Stimulated activated memory B cell treated with anti-CD40 and anti-IgM and Interleukin-4, amounts not matched to agents 10 μg/mL and 1 μg/mL and 100 μg/mL, for 72 hours (primary cell): ENCODE results near the gene REXO4.
"Not testable (repeated sequence)": the region's sequence is repeated elsewhere in the genome, so short reads cannot be mapped to it uniquely, and the experiment has no call there.

ENCODE experiments used
- ATAC-seq: fragments of 150-1000 bp; cut with Tn5 transposase; 2 replicates; pipeline ENCODE4 v1.10.0; 2021
- H3K27ac Mint-ChIP-seq: one replicate; pipeline ENCODE4 v1.8.0; 2022; ENCODE audit warnings: mild to moderate bottlenecking, mixed read lengths
- H3K27me3 Mint-ChIP-seq: one replicate; pipeline ENCODE4 v1.8.0; 2022; ENCODE audit warnings: mixed read lengths
- H3K36me3 Mint-ChIP-seq: one replicate; pipeline ENCODE4 v1.8.0; 2022; ENCODE audit warnings: mixed read lengths
- H3K4me1 Mint-ChIP-seq: one replicate; pipeline ENCODE4 v1.8.0; 2022; ENCODE audit warnings: mixed read lengths
- H3K4me3 Mint-ChIP-seq: one replicate; pipeline ENCODE4 v1.8.0; 2022; ENCODE audit warnings: mild to moderate bottlenecking, moderate library complexity, mixed read lengths
- H3K9me3 Mint-ChIP-seq: one replicate; pipeline ENCODE4 v1.8.0; 2022; ENCODE audit warnings: mixed read lengths

The REXO4 gene

GRCh38 chr9:133455936-133456335 is 38.1 kb upstream of the REXO4 start:
- Mint-ChIP-seq H3K4me1 (peaks cover 12% of the 10 kb centered on the region), H3K36me3 (no peaks in the 10 kb centered on the region), H3K4me3 (no peak overlapping the region), H3K27ac (no peak overlapping the region), H3K9me3 (no peaks in the 10 kb centered on the region), H3K27me3 (peaks cover 27% of the 10 kb centered on the region)
- ATAC-seq, result no peak

DNA sequence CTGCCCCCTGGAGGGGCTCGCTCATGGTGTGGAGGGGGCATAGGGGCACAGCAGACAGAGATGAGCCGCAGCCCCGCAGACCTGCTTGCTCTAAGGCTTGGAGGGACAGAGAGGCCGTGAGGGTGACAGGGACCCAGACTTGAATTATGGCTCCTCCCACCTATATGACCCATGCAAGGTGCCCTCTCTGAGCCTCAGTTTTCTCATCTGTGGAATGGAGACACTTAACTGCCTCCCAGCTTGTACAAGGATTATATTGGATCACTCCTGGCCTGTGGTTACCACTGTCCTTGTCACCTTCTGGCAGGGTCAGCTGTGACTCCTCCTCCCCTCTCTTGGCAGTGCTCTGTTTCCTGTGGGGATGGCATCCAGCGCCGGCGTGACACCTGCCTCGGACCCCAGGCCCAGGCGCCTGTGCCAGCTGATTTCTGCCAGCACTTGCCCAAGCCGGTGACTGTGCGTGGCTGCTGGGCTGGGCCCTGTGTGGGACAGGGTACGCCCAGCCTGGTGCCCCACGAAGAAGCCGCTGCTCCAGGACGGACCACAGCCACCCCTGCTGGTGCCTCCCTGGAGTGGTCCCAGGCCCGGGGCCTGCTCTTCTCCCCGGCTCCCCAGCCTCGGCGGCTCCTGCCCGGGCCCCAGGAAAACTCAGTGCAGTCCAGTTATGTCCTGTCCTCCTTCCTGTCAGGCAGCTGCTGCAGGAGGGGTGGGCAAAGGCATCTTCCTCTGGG is 37.3 kb upstream of the REXO4 start:
- no peak for ATAC-seq
- Mint-ChIP-seq H3K9me3 (no peaks in the 10 kb centered on the region), H3K27ac (no peak overlapping the region), H3K27me3 (peaks cover 27% of the 10 kb centered on the region), H3K36me3 (no peaks in the 10 kb centered on the region), H3K4me1 (peaks cover 6% of the 10 kb centered on the region), H3K4me3 (no peak overlapping the region)

DNA sequence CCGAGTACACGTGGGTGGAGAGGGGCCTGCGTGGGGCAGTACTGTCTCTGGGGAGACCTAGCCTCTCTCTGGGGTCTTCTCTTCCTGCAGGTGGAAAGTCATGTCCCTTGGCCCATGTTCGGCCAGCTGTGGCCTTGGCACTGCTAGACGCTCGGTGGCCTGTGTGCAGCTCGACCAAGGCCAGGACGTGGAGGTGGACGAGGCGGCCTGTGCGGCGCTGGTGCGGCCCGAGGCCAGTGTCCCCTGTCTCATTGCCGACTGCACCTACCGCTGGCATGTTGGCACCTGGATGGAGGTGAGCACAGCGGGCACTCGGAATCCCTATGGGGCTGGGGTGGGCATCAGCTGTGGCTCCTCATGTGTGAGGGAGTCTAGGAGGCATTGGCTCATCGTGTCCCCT is 36.5 kb upstream of the REXO4 start:
- H3K4me1 Mint-ChIP-seq, result peaks cover 6% of the 10 kb centered on the region
- ATAC-seq, result no peak
- no peak overlapping the region for H3K27ac Mint-ChIP-seq
- H3K9me3 Mint-ChIP-seq, result no peaks in the 10 kb centered on the region
- H3K4me3 Mint-ChIP-seq, result no peak overlapping the region
- peaks cover 27% of the 10 kb centered on the region for H3K27me3 Mint-ChIP-seq
- no peaks in the 10 kb centered on the region for H3K36me3 Mint-ChIP-seq

DNA sequence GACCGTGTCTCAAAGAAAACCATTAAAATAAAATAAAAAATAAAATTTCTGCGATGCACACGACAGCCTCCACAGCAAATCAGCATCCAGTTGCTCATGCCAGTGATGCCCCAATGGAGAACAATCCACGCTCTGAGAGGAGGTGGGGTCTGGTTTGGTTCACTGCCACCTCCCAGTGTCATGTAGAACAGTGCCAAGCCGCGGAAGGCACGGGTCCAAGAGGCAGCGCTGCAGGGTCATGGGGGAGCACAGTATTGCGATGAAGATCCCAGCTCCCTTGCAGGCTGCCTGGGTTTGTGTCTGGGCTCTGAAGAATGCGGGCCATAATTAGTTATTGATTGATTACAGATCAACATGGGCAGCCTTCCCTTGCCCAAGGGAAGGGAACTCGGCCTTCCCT is 35.8 kb upstream of the REXO4 start:
- Mint-ChIP-seq H3K27me3 (peaks cover 27% of the 10 kb centered on the region), H3K27ac (no peak overlapping the region), H3K4me3 (no peak overlapping the region), H3K9me3 (no peaks in the 10 kb centered on the region), H3K36me3 (no peaks in the 10 kb centered on the region), H3K4me1 (peaks cover 6% of the 10 kb centered on the region)
- no peak for ATAC-seq

DNA sequence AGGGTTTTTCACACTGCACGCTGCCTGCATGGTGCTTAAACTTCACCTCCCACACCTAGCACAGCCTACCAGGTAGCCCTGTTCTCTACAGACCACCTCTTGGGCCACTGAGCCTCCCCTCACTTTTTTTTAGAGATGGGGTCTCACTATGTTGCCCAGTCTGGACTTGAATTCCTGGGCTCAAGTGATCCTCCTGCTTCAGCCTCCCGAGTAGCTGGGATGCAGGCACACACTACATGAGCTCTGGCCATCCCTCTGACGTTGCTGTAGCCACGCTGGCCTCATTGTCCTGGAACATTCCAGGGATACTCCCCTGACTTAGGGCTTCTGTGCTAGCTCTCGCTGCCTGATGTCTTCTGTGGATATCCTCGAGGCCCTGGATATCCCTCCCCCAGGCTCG is 34.8 kb upstream of the REXO4 start:
- Mint-ChIP-seq H3K27me3 (peaks cover 27% of the 10 kb centered on the region), H3K4me3 (no peak overlapping the region), H3K27ac (no peak overlapping the region), H3K36me3 (no peaks in the 10 kb centered on the region), H3K4me1 (peaks cover 6% of the 10 kb centered on the region), H3K9me3 (no peaks in the 10 kb centered on the region)
- no peak for ATAC-seq

GRCh38 chr9:133451865-133452264 is 34.1 kb upstream of the REXO4 start:
- not testable (repeated sequence) for ATAC-seq, H3K4me3 Mint-ChIP-seq, H3K4me1 Mint-ChIP-seq, H3K27ac Mint-ChIP-seq, H3K36me3 Mint-ChIP-seq, H3K9me3 Mint-ChIP-seq
- peaks cover 27% of the 10 kb centered on the region for H3K27me3 Mint-ChIP-seq

- H3K4me1 Mint-ChIP-seq, result peaks cover 6% of the 10 kb centered on the region
- H3K36me3 Mint-ChIP-seq, result no peaks in the 10 kb centered on the region
- no peaks in the 10 kb centered on the region for H3K9me3 Mint-ChIP-seq
- H3K4me3 Mint-ChIP-seq, result no peak overlapping the region
- peaks cover 9% of the 10 kb centered on the region for H3K27me3 Mint-ChIP-seq
- no peak overlapping the region for H3K27ac Mint-ChIP-seq
- no peak for ATAC-seq
These were observed 31.9 kb upstream of the REXO4 start for GRCh38 chr9:133449760-133450159.

GRCh38 chr9:133448487-133448972 is 30.7 kb upstream of the REXO4 start:
- Mint-ChIP-seq H3K27ac (no peak overlapping the region), H3K27me3 (no peaks in the 10 kb centered on the region), H3K36me3 (no peaks in the 10 kb centered on the region), H3K9me3 (no peaks in the 10 kb centered on the region), H3K4me3 (no peak overlapping the region), H3K4me1 (peaks cover 6% of the 10 kb centered on the region)
- ATAC-seq, result no peak

- no peaks in the 10 kb centered on the region for H3K9me3 Mint-ChIP-seq
- no peaks in the 10 kb centered on the region for H3K36me3 Mint-ChIP-seq
- no peak for ATAC-seq
- H3K4me3 Mint-ChIP-seq, result no peak overlapping the region
- no peaks in the 10 kb centered on the region for H3K27me3 Mint-ChIP-seq
- no peak overlapping the region for H3K27ac Mint-ChIP-seq
- peaks cover 19% of the 10 kb centered on the region for H3K4me1 Mint-ChIP-seq
These were observed 27.6 kb upstream of the REXO4 start for GRCh38 chr9:133445293-133445969.

GRCh38 chr9:133443982-133444381 is 26.2 kb upstream of the REXO4 start:
- Mint-ChIP-seq H3K27me3 (no peaks in the 10 kb centered on the region), H3K4me1 (peaks cover 32% of the 10 kb centered on the region), H3K27ac (no peak overlapping the region), H3K9me3 (no peaks in the 10 kb centered on the region), H3K36me3 (no peaks in the 10 kb centered on the region), H3K4me3 (no peak overlapping the region)
- ATAC-seq, result no peak

- no peak overlapping the region for H3K4me3 Mint-ChIP-seq
- no peaks in the 10 kb centered on the region for H3K36me3 Mint-ChIP-seq
- H3K4me1 Mint-ChIP-seq, result peaks cover 35% of the 10 kb centered on the region
- H3K9me3 Mint-ChIP-seq, result no peaks in the 10 kb centered on the region
- H3K27me3 Mint-ChIP-seq, result no peaks in the 10 kb centered on the region
- no peak overlapping the region for H3K27ac Mint-ChIP-seq
- no peak for ATAC-seq
These were observed 25.4 kb upstream of the REXO4 start for GRCh38 chr9:133443248-133443647.

DNA sequence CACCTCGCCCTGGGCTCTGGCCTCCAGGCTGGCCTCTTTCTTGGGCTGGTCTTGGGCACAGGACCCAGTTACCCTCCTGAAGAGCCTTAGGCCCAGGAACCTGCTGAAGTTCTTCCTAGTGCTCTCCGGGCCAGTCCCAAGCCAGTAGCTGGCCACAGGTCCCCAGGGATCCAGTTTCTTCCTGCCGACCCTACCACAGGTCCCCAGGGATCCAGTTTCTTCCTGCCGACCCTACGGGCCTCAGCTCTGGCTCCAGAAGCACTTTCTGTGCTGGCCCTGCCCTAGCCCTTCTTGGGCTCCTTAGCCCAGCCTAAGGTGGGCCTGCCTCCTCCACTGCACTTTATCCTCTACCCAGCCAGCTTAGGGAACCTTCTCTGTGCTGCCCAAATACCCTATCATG is 23.8 kb upstream of the REXO4 start:
- peak overlapping the region; percentile 77 for H3K27ac Mint-ChIP-seq
- no peaks in the 10 kb centered on the region for H3K36me3 Mint-ChIP-seq
- peak overlapping the region; percentile 7 for H3K4me3 Mint-ChIP-seq

GRCh38 chr9:133440874-133441273 is 23.1 kb upstream of the REXO4 start:
- no peaks in the 10 kb centered on the region for H3K36me3 Mint-ChIP-seq
- peaks cover 42% of the 10 kb centered on the region for H3K4me1 Mint-ChIP-seq
- no peaks in the 10 kb centered on the region for H3K9me3 Mint-ChIP-seq
- peak overlapping the region; percentile 77 for H3K27ac Mint-ChIP-seq
- no peaks in the 10 kb centered on the region for H3K27me3 Mint-ChIP-seq
- H3K4me3 Mint-ChIP-seq, result no peak overlapping the region
- peak; percentile 86 for ATAC-seq

More for the DNA sequence above, 23.8 kb upstream of the REXO4 start:
- no peaks in the 10 kb centered on the region for H3K9me3 Mint-ChIP-seq
- ATAC-seq, result no peak
- peaks cover 42% of the 10 kb centered on the region for H3K4me1 Mint-ChIP-seq
- H3K27me3 Mint-ChIP-seq, result no peaks in the 10 kb centered on the region

DNA sequence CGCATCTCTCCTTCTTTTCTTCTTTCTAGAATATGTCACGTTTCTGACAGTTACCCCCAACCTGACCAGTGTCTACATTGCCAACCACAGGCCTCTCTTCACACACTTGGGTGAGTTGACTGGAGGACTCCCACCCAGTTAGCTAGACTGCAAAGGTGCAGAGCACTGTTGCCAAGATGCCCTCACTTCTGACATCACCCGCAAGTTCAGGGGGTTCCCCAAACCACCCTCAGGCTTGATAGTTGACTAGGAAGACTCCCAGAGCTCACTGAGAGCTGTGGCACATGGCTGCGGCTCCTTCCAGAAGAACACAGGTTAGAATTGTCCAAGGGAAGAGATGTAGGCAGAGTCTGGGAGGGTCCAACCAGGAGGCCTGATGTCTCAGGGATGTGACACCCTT is 21.5 kb upstream of the REXO4 start:
- H3K4me1 Mint-ChIP-seq, result peaks cover 42% of the 10 kb centered on the region
- no peaks in the 10 kb centered on the region for H3K27me3 Mint-ChIP-seq
- H3K36me3 Mint-ChIP-seq, result no peaks in the 10 kb centered on the region
- ATAC-seq, result no peak
- no peak overlapping the region for H3K4me3 Mint-ChIP-seq
- no peaks in the 10 kb centered on the region for H3K9me3 Mint-ChIP-seq
- peak overlapping the region; percentile 77 for H3K27ac Mint-ChIP-seq

DNA sequence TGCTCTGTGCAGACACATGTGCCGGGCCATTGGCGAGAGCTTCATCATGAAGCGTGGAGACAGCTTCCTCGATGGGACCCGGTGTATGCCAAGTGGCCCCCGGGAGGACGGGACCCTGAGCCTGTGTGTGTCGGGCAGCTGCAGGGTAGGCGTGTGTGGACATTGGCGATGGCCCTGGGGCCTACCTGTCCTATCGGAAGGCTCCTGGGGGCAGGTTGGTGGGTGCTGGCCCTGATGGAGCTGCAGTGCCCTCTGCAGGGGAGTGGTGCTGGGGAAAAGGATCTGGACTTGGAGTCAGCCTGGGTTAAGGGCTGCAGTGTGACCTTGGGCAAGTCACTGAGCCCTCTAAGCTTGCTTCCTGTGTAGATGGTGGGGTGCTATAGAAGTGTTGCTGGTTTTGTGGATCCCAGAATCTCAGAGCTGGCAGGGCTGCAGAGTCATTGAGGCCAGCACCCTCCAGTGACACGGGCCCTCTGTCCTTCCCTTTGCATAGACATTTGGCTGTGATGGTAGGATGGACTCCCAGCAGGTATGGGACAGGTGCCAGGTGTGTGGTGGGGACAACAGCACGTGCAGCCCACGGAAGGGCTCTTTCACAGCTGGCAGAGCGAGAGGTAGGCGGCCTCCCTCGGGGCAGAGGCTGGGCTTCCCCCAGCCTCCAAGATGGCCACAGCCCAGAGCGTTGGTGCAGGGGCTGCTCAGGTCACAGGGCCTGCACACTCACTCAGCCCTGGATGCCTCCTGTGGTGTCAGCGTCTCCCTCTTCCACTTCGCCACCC is 20.1 kb upstream of the REXO4 start:
- peaks cover 42% of the 10 kb centered on the region for H3K4me1 Mint-ChIP-seq
- no peak overlapping the region for H3K27ac Mint-ChIP-seq
- H3K9me3 Mint-ChIP-seq, result no peaks in the 10 kb centered on the region
- H3K4me3 Mint-ChIP-seq, result no peak overlapping the region
- no peaks in the 10 kb centered on the region for H3K27me3 Mint-ChIP-seq
- ATAC-seq, result peak; percentile 57
- H3K36me3 Mint-ChIP-seq, result no peaks in the 10 kb centered on the region
